ENCODE data around the gene HPCAL4. TPM values are rescaled to one million over a fixed set of nuclear protein-coding genes. Genes with fewer than 3 reads are reported as not detected.

Gene HPCAL4
- total and polyA plus RNA-seq, 11 donors, result 0.12 to 1.2 (median 0.46) TPM

- TF ChIP-seq POLR2A (IDR thresholded peaks at IDR 0.05) (peak in 1 of 2 donors; percentile 58), CTCF (IDR thresholded peaks at IDR 0.05) (peak in 10 of 12 donors; percentile 10 to 56 (median 33))
- H3K36me3 ChIP-seq, result no peaks in the 10 kb centered on the region
- peaks cover 0 to 21% (median 0%) of the 10 kb centered on the region in 9 donors for H3K27me3 ChIP-seq
- H3K27ac ChIP-seq, result peak within 1 kb of the TSS; percentile 75 to 97 (median 86)
- H3K9me3 ChIP-seq, result no peaks in the 10 kb centered on the region
- peak within 1 kb of the TSS; percentile 37 to 96 (median 74) for H3K4me3 ChIP-seq
- DNase-seq (peak; percentile 86 to 91 (median 87)), ATAC-seq (peak; percentile 41 to 93 (median 80))
- intact Hi-C loops (cut with DNase I), result no loop called here
- WGBS, 4 donors, result 8 to 21% (median 13%) methylated on average over 35 to 88 of the region's 88 CpGs
- H3K4me1 ChIP-seq, result peaks cover 0 to 31% (median 11%) of the 10 kb centered on the region in 12 donors
These were observed 51.7 kb downstream of the HPCAL4 start, which contains the start of gene HEYL for GRCh38 chr1:39639305-39640130. Gene HEYL (minus strand): TSS chr1:39639643. CDS start chr1:39639625, 18 bp downstream.

- intact Hi-C loops (cut with DNase I), result no loop called here
- DNase-seq, result no peak
- peaks cover 0 to 36% (median 11%) of the 10 kb centered on the region in 12 donors for H3K4me1 ChIP-seq
- H3K4me3 ChIP-seq, result peak overlapping the region; percentile 37 to 96 (median 74)
- peak overlapping the region; percentile 75 to 97 (median 86) for H3K27ac ChIP-seq
- TF ChIP-seq CTCF (IDR thresholded peaks at IDR 0.05) (no peak), POLR2A (IDR thresholded peaks at IDR 0.05) (no peak)
- WGBS, 4 donors, result 55 to 81% (median 60%) methylated on average over 2 to 3 of the region's 3 CpGs
- H3K36me3 ChIP-seq, result no peaks in the 10 kb centered on the region
- ATAC-seq, result no peak
- H3K9me3 ChIP-seq, result no peaks in the 10 kb centered on the region
- H3K27me3 ChIP-seq, result peaks cover 0 to 21% (median 0%) of the 10 kb centered on the region in 9 donors
These were observed 52.3 kb downstream of the HPCAL4 start for GRCh38 chr1:39638965-39639304.

GRCh38 chr1:39637361-39637760, 53.9 kb downstream of the HPCAL4 start:
- no peak for DNase-seq
- no peak for ATAC-seq
- intact Hi-C loops (cut with DNase I), result no loop called here
- peaks cover 0 to 21% (median 0%) of the 10 kb centered on the region in 9 donors for H3K27me3 ChIP-seq
- peak overlapping the region; percentile 28 to 96 (median 74) for H3K4me3 ChIP-seq
- H3K27ac ChIP-seq, result peak overlapping the region; percentile 35 to 97 (median 86)
- peaks cover 0 to 34% (median 9%) of the 10 kb centered on the region in 12 donors for H3K4me1 ChIP-seq
- WGBS, 4 donors, result 55 to 66% (median 58%) methylated on average over 4 of the region's 4 CpGs
- H3K36me3 ChIP-seq, result peaks cover 0 to 2% (median 0%) of the 10 kb centered on the region in 9 donors
- H3K9me3 ChIP-seq, result no peaks in the 10 kb centered on the region
- TF ChIP-seq CTCF (IDR thresholded peaks at IDR 0.05), result no peak

GRCh38 chr1:39635871-39636210, 55.4 kb downstream of the HPCAL4 start:
- ATAC-seq (no peak), DNase-seq (no peak)
- Histone ChIP-seq H3K4me3 (peak overlapping the region; percentile 8 to 96 (median 74)), H3K4me1 (peaks cover 0 to 47% (median 11%) of the 10 kb centered on the region in 12 donors), H3K27me3 (peaks cover 0 to 21% (median 0%) of the 10 kb centered on the region in 9 donors), H3K27ac (peak overlapping the region; percentile 72 to 97 (median 86)), H3K9me3 (no peaks in the 10 kb centered on the region), H3K36me3 (peaks cover 0 to 17% (median 8%) of the 10 kb centered on the region in 9 donors)
- no peak for TF ChIP-seq CTCF (IDR thresholded peaks at IDR 0.05)
- TF ChIP-seq POLR2A (IDR thresholded peaks at IDR 0.05), result no peak
- intact Hi-C loops (cut with DNase I), result no loop called here
- WGBS, 4 donors, result 45 to 68% (median 56%) methylated on average over 2 of the region's 2 CpGs
